HepG2 (cell line): ENCODE measurements around the gene UTP15. TPM values are rescaled to one million over a fixed set of nuclear protein-coding genes. Genes with fewer than 3 reads are reported as not detected.

Source experiments
- ARID3A ChIP-seq: IDR thresholded peaks from 2 replicates; pipeline ENCODE4 v1.6.1; 2012; ENCODE audit warnings: low read depth, low read length, improper control_type of control experiment
- ATAD3A ChIP-seq: sonication (generic); formaldehyde crosslinking; IDR thresholded peaks from 2 replicates; pipeline ENCODE4 v1.4.0; 2020; ENCODE audit warnings: missing genetic modification reagents
- BRF2 ChIP-seq: sonication (generic); formaldehyde crosslinking; IDR thresholded peaks from 2 replicates; pipeline ENCODE4 v1.8.1; 2022; ENCODE audit warnings: mild to moderate bottlenecking, missing genetic modification reagents
- DBP ChIP-seq: sonication (generic); formaldehyde crosslinking; IDR thresholded peaks from 2 replicates; pipeline ENCODE4 v1.4.0; 2020; ENCODE audit warnings: missing genetic modification reagents; ENCODE audit errors: not compliant biosample characterization
- FOXP4 ChIP-seq: sonication (generic); formaldehyde crosslinking; IDR thresholded peaks from 2 replicates; pipeline ENCODE4 v1.4.0; 2020; ENCODE audit warnings: missing genetic modification reagents
- GATA4 ChIP-seq: sonication (generic); IDR thresholded peaks from 2 replicates; pipeline ENCODE4 v1.6.1; 2016; ENCODE audit warnings: antibody characterized with exemption, low read depth, borderline replicate concordance
- GMEB1 ChIP-seq: sonication (generic); formaldehyde crosslinking; IDR thresholded peaks from 2 replicates; pipeline ENCODE4 v1.5.1; 2020; ENCODE audit warnings: missing genetic modification reagents, mild to moderate bottlenecking, borderline replicate concordance
- KDM2A ChIP-seq: sonication (generic); formaldehyde crosslinking; IDR thresholded peaks from 2 replicates; pipeline ENCODE4 v1.4.0; 2020; ENCODE audit warnings: low read depth, missing genetic modification reagents, borderline replicate concordance
- KDM5A ChIP-seq: fragments of 200-600 bp; sonication (generic); IDR thresholded peaks from 2 replicates; pipeline ENCODE4 v1.7.0; 2018; ENCODE audit warnings: antibody characterized with exemption, mild to moderate bottlenecking, low read length, borderline replicate concordance
- KDM6A ChIP-seq: IDR thresholded peaks from 2 replicates; pipeline ENCODE4 v1.6.1; 2016; ENCODE audit warnings: low read depth
- MATR3 ChIP-seq: sonication (generic); formaldehyde crosslinking; IDR thresholded peaks from 2 replicates; pipeline ENCODE4 v1.4.0; 2020; ENCODE audit warnings: missing genetic modification reagents
- POGZ ChIP-seq: sonication (generic); formaldehyde crosslinking; IDR thresholded peaks from 2 replicates; pipeline ENCODE4 v1.4.0; 2020; ENCODE audit warnings: mild to moderate bottlenecking, missing genetic modification reagents
- SMAD3 ChIP-seq: sonication (generic); formaldehyde crosslinking; IDR thresholded peaks from 2 replicates; pipeline ENCODE4 v1.4.0; 2020; ENCODE audit warnings: missing genetic modification reagents
- SNAPC5 ChIP-seq: sonication (generic); formaldehyde crosslinking; IDR thresholded peaks from 2 replicates; pipeline ENCODE4 v1.8.1; 2023; ENCODE audit warnings: mild to moderate bottlenecking, missing genetic modification reagents, borderline replicate concordance
- ZBTB49 ChIP-seq: sonication (generic); formaldehyde crosslinking; IDR thresholded peaks from 2 replicates; pipeline ENCODE4 v1.4.0; 2020; ENCODE audit warnings: missing genetic modification reagents, borderline replicate concordance
- ZNF766 ChIP-seq: sonication (generic); formaldehyde crosslinking; IDR thresholded peaks from 2 replicates; pipeline ENCODE4 v1.5.0; 2020; ENCODE audit warnings: missing genetic modification reagents, borderline replicate concordance
- ZNF850 ChIP-seq: sonication (generic); formaldehyde crosslinking; conservative IDR thresholded peaks from 2 replicates; pipeline ENCODE4 v1.9.0; 2021; ENCODE audit warnings: mild to moderate bottlenecking, missing genetic modification reagents
- polyA plus RNA-seq, 8 experiments: library from polyadenylated mRNA; depleted of rRNA in 3 of 8; stranded (reverse) in 7 of 8; unstranded in 1 of 8; fragments of >200 nt; fragmentation: Illumina TruSeq in 4 of 8; extraction: Trizol in 4 of 8; gene quantifications; 2 replicates each; pipeline versions ENCODE4 v1.2.1 to v1.2.3, GENCODE V29; 2011 to 2016; ENCODE audit warnings: low read depth in 4 of 8, missing spikeins in 1 of 8, mixed read lengths in 1 of 8; ENCODE audit not compliant: insufficient read depth in 1 of 8
- total RNA-seq, 5 experiments: library from RNA; depleted of rRNA; stranded (reverse); fragments of >200 nt; fragmentation: Illumina TruSeq; extraction: Trizol; gene quantifications; 2 replicates each; pipeline ENCODE4 v1.2.3, GENCODE V29; 2016; ENCODE audit warnings: low read depth in 1 of 5

Gene UTP15
- total and polyA plus RNA-seq, 2 of the 13 experiments (the other 11 are each of a cell fraction or from before 2014, with no cell fraction given) = 7.3 to 35.8 TPM

GRCh38 chr5:73544429-73545402 lies 20.8 kb upstream of the UTP15 start (continued):
- TF ChIP-seq GMEB1 = peak; percentile 44; the same call in 1 of the 2 replicates
- TF ChIP-seq ZNF850 (CRISPR knock-in tag) = no peak
- TF ChIP-seq ZNF766 (CRISPR knock-in tag) = no peak
- TF ChIP-seq GATA4 = peak; percentile 86; the same call in 1 of the 2 replicates
- peak; percentile 94 for TF ChIP-seq POGZ (CRISPR knock-in tag)
- peak; percentile 78; the same call in 1 of the 2 replicates for TF ChIP-seq SMAD3 (CRISPR knock-in tag)
- peak; percentile 59; the same call in 1 of the 2 replicates for TF ChIP-seq KDM5A
- peak; percentile 99 for TF ChIP-seq FOXP4 (CRISPR knock-in tag)
- TF ChIP-seq ZBTB49 (CRISPR knock-in tag) = no peak
- no peak for TF ChIP-seq ATAD3A (CRISPR knock-in tag)
- TF ChIP-seq KDM6A (CRISPR knock-in tag) = peak; percentile 73
- no peak for TF ChIP-seq DBP (CRISPR knock-in tag)
- TF ChIP-seq KDM2A (CRISPR knock-in tag) = no peak
- no peak for TF ChIP-seq MATR3 (CRISPR knock-in tag)
- TF ChIP-seq ARID3A = no peak
- TF ChIP-seq BRF2 (CRISPR knock-in tag) = peak; percentile 89; the same call in 1 of the 2 replicates
- TF ChIP-seq SNAPC5 (CRISPR knock-in tag) = 0 out of 2 replicates have a peak, but pooled peaks have one; percentile 81
